HCT116 (cell line): ENCODE results near the gene HERPUD2. TPM values are rescaled to one million over a fixed set of nuclear protein-coding genes. Genes with fewer than 3 reads are reported as not detected.
A peak's percentile ranks its signal among the peaks of the same experiment; 100 is the strongest.

Source experiments
- ATAC-seq: fragments of 200-7000 bp; cut with Tn5 transposase; 2 replicates; pipeline ENCODE4 v1.9.1; 2020; ENCODE audit warnings: mild to moderate bottlenecking, moderate library complexity
- BruUV-seq: library from RNA; stranded (reverse); fragments of 400-500 nt; replicated peaks from 2 replicates; lab custom pipeline; 2021; lab: Mats Ljungman, UMichigan
- CTCF ChIA-PET: fragments of 300-600 bp; sonication (Branson Sonifier 250); formaldehyde crosslinking; loops from one replicate; lab custom pipeline; 2021; ENCODE audit warnings: antibody characterized with exemption; lab: Charles Lee
- POLR2A ChIA-PET: fragments of 300-600, 350-600 bp; sonication (Branson Sonifier 250); formaldehyde crosslinking; loops from one replicate; lab custom pipeline; 2021; ENCODE audit warnings: antibody characterized with exemption; lab: Charles Lee
- RAD21 ChIA-PET, 2 experiments: fragments of 300-600 bp; sonication (Branson Sonifier 250); formaldehyde crosslinking; loops; one replicate each; lab custom pipeline; 2023; ENCODE audit warnings: low total read pairs in 2 of 2; ENCODE audit not compliant: uncharacterized antibody in 2 of 2, unreplicated experiment in 2 of 2, low non-redundant PET in 1 of 2; lab: Charles Lee
- DNase-seq: peaks from one replicate; pipeline ENCODE4 v3.0.0-alpha.2; 2010; ENCODE audit warnings: low read depth, low spot score
- H2AFZ ChIP-seq: fragments of 200-600 bp; shearing (Covaris generic), sonication (generic); 2 replicates; pipeline ENCODE4 v1.6.1; 2017; ENCODE audit warnings: low read depth, mixed run types, mixed read lengths, antibody characterized with exemption, low read length; ENCODE audit not compliant: poor library complexity, severe bottlenecking
- H3K27ac ChIP-seq: 2 replicates; pipeline ENCODE4 v1.5.1; 2012; ENCODE audit warnings: low read depth, low read length
- H3K27me3 ChIP-seq: fragments of 200-600 bp; sonication (generic); 2 replicates; pipeline ENCODE4 v1.6.1; 2016; ENCODE audit warnings: mixed run types, low read length, mixed read lengths; ENCODE audit not compliant: insufficient read depth
- H3K36me3 ChIP-seq, 2 experiments: fragments of 200-500 bp in 1 of 2; fragments of 200-600 bp in 1 of 2; sonication (Bioruptor generic) in 1 of 2; sonication (generic) in 1 of 2; 2 replicates each; pipeline versions ENCODE4 v1.5.1 to v1.6.1; 2014 to 2016; ENCODE audit warnings: low read length in 2 of 2, inconsistent platforms in 1 of 2, mixed read lengths in 1 of 2, mixed run types in 1 of 2; ENCODE audit not compliant: insufficient read depth in 2 of 2, control insufficient read depth in 1 of 2
- H3K4me1 ChIP-seq, 2 experiments: fragments of 200-600 bp in 1 of 2; sonication (generic) in 1 of 2; 2 replicates each; pipeline versions ENCODE4 v1.5.1 to v1.6.1; 2012 to 2017; ENCODE audit warnings: low read length in 2 of 2, inconsistent platforms in 1 of 2, mild to moderate bottlenecking in 1 of 2, mixed read lengths in 1 of 2, mixed run types in 1 of 2, moderate library complexity in 1 of 2; ENCODE audit not compliant: insufficient read depth in 2 of 2, control insufficient read depth in 1 of 2
- H3K4me2 ChIP-seq: fragments of 200-600 bp; sonication (generic); 2 replicates; pipeline ENCODE4 v1.6.1; 2017; ENCODE audit warnings: mixed run types, low read length, mixed read lengths
- H3K4me3 ChIP-seq, 2 experiments: fragments of 200-600 bp in 1 of 2; sonication (generic) in 1 of 2; replicated peaks in 1 of 2; 2 replicates each; pipeline ENCODE4 v1.5.1; 2011 to 2016; ENCODE audit warnings: low read length in 2 of 2, control low read depth in 1 of 2, low read depth in 1 of 2, mild to moderate bottlenecking in 1 of 2, mixed read lengths in 1 of 2, mixed run types in 1 of 2
- H3K79me2 ChIP-seq: fragments of 200-600 bp; sonication (generic); 2 replicates; pipeline ENCODE4 v1.6.1; 2017; ENCODE audit warnings: mild to moderate bottlenecking, mixed run types, low read length, moderate library complexity, mixed read lengths; ENCODE audit not compliant: insufficient read depth
- H3K9ac ChIP-seq: fragments of 200-600 bp; sonication (generic); 2 replicates; pipeline ENCODE4 v1.6.1; 2016; ENCODE audit warnings: low read length, mixed read lengths
- H3K9me2 ChIP-seq: fragments of 200-600 bp; sonication (generic), shearing (Covaris generic); 2 replicates; pipeline ENCODE4 v1.6.1; 2017; ENCODE audit warnings: mixed run types, mild to moderate bottlenecking, moderate library complexity; ENCODE audit not compliant: insufficient read depth
- H3K9me3 ChIP-seq, 2 experiments: fragments of 200-500 bp in 1 of 2; fragments of 200-600 bp in 1 of 2; sonication (Bioruptor generic) in 1 of 2; sonication (generic) in 1 of 2; 2 replicates each; pipeline ENCODE4 v1.6.1; 2014 to 2017; ENCODE audit warnings: low read length in 2 of 2, mixed read lengths in 2 of 2, inconsistent platforms in 1 of 2, low read depth in 1 of 2, mild to moderate bottlenecking in 1 of 2, mixed run types in 1 of 2, moderate library complexity in 1 of 2; ENCODE audit not compliant: control insufficient read depth in 1 of 2, insufficient read depth in 1 of 2
- H4K20me1 ChIP-seq: fragments of 200-600 bp; sonication (generic), shearing (Covaris generic); 2 replicates; pipeline ENCODE4 v1.6.1; 2017; ENCODE audit warnings: mixed run types, mild to moderate bottlenecking, moderate library complexity; ENCODE audit not compliant: insufficient read depth
- ATF3 ChIP-seq: IDR thresholded peaks from 2 replicates; pipeline ENCODE4 v1.6.1; 2012
- CBX3 ChIP-seq: IDR thresholded peaks from 2 replicates; pipeline ENCODE4 v1.6.1; 2012; ENCODE audit warnings: low read depth
- CTCF ChIP-seq, 3 experiments: fragments of 200-600 bp in 1 of 3; sonication (generic) in 1 of 3; IDR thresholded peaks in 2 of 3; conservative IDR thresholded peaks in 1 of 3; 2 replicates each; pipeline ENCODE4 v1.5.1; 2012 to 2017; ENCODE audit warnings: low read depth in 2 of 3, low read length in 2 of 3, antibody characterized with exemption in 1 of 3, borderline replicate concordance in 1 of 3, control low read depth in 1 of 3, mild to moderate bottlenecking in 1 of 3, mixed read lengths in 1 of 3, mixed run types in 1 of 3, moderate library complexity in 1 of 3; ENCODE audit not compliant: insufficient read depth in 1 of 3
- FOSL1 ChIP-seq: IDR thresholded peaks from 2 replicates; pipeline ENCODE4 v1.6.1; 2012; ENCODE audit warnings: low read depth
- POLR2A ChIP-seq: IDR thresholded peaks from 2 replicates; pipeline ENCODE4 v1.7.0; 2011; ENCODE audit warnings: borderline replicate concordance; ENCODE audit not compliant: insufficient read depth, insufficient read length; ENCODE audit errors: extremely low read depth
- POLR2AphosphoS5 ChIP-seq: IDR thresholded peaks from 2 replicates; pipeline ENCODE4 v1.6.1; 2011; ENCODE audit warnings: mild to moderate bottlenecking, low read depth, low read length, moderate library complexity
- REST ChIP-seq: IDR thresholded peaks from 2 replicates; pipeline ENCODE4 v1.6.1; 2012; ENCODE audit warnings: low read depth
- YY1 ChIP-seq: IDR thresholded peaks from 2 replicates; pipeline ENCODE4 v1.6.1; 2011; ENCODE audit warnings: low read length, low read depth, moderate library complexity, mild to moderate bottlenecking; ENCODE audit not compliant: insufficient replicate concordance; ENCODE audit errors: extremely low read depth
- ZFX ChIP-seq: fragments of 450-650 bp; IDR thresholded peaks from 2 replicates; pipeline ENCODE4 v1.6.1; 2017
- intact Hi-C: fragments of 100-400 bp; cut with micrococcal nuclease; formaldehyde crosslinking; loops from 2 replicates; pipeline ENCODE4 v1.10.0; 2022
- total RNA-seq: library from RNA; stranded (reverse); gene quantifications from one replicate; pipeline ENCODE4 v1.2.1, GENCODE V29; 2021; ENCODE audit not compliant: unreplicated experiment

The HERPUD2 gene
- total RNA-seq, 1 experiment from 2014 or later: 20.5 TPM

GRCh38 chr7:35676211-35676610, 18.7 kb downstream of the HERPUD2 start:
- no peak for DNase-seq
- Histone ChIP-seq H3K36me3 (no peaks in the 10 kb centered on the region), H3K27ac (no peak overlapping the region), H3K4me1 (no peaks in the 10 kb centered on the region), H2AFZ (no peak overlapping the region), H4K20me1 (no peaks in the 10 kb centered on the region), H3K4me2 (no peak overlapping the region), H3K4me3 (no peak overlapping the region), H3K9me3 (no peaks in the 10 kb centered on the region), H3K9me2 (no peaks in the 10 kb centered on the region), H3K9ac (no peak overlapping the region), H3K27me3 (no peaks in the 10 kb centered on the region), H3K79me2 (peaks cover 10% of the 10 kb centered on the region)
- intact Hi-C loops: no loop called here
- ATAC-seq: no peak
- BruUV-seq: no TSS peak
- CTCF ChIA-PET: no interaction called here
- TF ChIP-seq POLR2A (no peak), CTCF (IDR thresholded peaks at IDR 0.05 in 2 of 3, conservative IDR thresholded peaks at IDR 0.05 in 1 of 3; ENCODE audit: borderline replicate concordance in 1 of 3, insufficient read depth in 1 of 3, low read depth in 2 of 3, low read length in 2 of 3) (peak in 2 of 3 experiments; percentile 31 to 36; a peak in 3 of 6 replicates)
- RAD21 ChIA-PET: no interaction called here
- POLR2A ChIA-PET: no interaction called here

GRCh38 chr7:35670856-35671569, 23.9 kb downstream of the HERPUD2 start:
- H3K27ac ChIP-seq: no peak overlapping the region

More at GRCh38 chr7:35670856-35671569, 23.9 kb downstream of the HERPUD2 start:
- Histone ChIP-seq H3K9ac (no peak overlapping the region), H3K4me1 (no peaks in the 10 kb centered on the region), H2AFZ (no peak overlapping the region), H3K9me3 (no peaks in the 10 kb centered on the region), H3K4me3 (no peak overlapping the region), H3K27me3 (no peaks in the 10 kb centered on the region), H3K9me2 (no peaks in the 10 kb centered on the region), H4K20me1 (no peaks in the 10 kb centered on the region), H3K79me2 (no peaks in the 10 kb centered on the region), H3K36me3 (peaks cover 0 to 4% of the 10 kb centered on the region in 2 experiments; a peak in 1 of 4 replicates), H3K4me2 (no peak overlapping the region)
- RAD21 ChIA-PET: no interaction called here
- POLR2A ChIA-PET: no interaction called here
- ATAC-seq: no peak
- no peak for TF ChIP-seq ATF3
- no peak for TF ChIP-seq ZFX
- TF ChIP-seq FOSL1: no peak
- TF ChIP-seq POLR2AphosphoS5: no peak
- no peak for TF ChIP-seq YY1
- TF ChIP-seq CBX3: no peak
- TF ChIP-seq REST: no peak
- BruUV-seq: no TSS peak
- DNase-seq: no peak
- intact Hi-C loops: no loop called here
- CTCF ChIA-PET: interaction anchor here (0.8 kb wide), 1 partner anchor 39 kb away, joined by 3 read pairs; no protein-coding TSS in a partner anchor
